IMR-90 (cell line): ENCODE measurements around the gene ZNF423.

Experiments used
- CHD1 ChIP-seq: IDR thresholded peaks from 2 replicates; pipeline ENCODE4 v1.6.1; 2012; ENCODE audit warnings: low read depth, low read length, improper control_type of control experiment
- CTCF ChIP-seq: conservative IDR thresholded peaks from 2 replicates; pipeline ENCODE4 v1.5.1; 2012; ENCODE audit warnings: mild to moderate bottlenecking, low read depth, low read length, improper control_type of control experiment

- TF ChIP-seq CTCF (no peak), CHD1 (no peak)
Observed at GRCh38 chr16:49745311-49745747, 110.6 kb downstream of the ZNF423 start.
